Measurements from ENCODE around the gene TRIM17.

TRIM17 gene

DNA sequence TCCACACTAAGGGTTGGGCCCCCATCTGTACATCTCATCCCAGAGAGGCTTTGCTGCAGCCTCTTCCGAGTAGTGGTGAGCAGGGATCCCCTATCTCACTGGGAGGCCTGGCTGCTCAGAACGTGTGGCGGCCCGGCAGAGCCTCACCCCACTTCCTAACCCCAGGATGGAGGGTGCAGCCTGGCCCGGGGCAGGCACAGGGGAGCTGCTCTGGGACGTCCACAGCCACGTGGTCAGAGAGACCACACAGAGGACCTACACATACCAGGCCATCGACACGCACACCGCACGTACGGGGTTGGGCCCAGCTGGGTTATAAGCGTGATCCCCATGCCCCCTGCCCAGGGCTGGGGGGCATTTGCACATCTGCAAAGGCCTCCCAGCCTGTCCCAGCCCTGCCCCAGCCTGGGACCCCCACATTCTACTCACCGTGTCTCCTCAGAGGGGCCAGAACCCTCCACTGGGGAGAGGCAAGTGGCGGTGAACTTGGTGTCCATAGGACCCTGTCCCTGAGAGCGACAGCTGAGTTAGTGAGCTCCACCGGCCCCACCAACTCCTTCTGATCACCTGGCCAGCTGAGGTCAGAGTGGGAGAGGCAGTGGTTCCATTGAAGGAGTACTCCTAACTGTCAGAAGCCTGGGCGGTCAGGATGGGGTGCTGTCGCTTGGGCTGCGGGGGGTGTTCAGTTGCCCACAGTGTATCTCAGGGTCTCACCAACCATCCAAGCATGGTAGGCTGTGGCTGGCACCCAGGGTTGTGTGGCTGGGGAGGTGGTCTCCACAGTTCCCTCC, 51.2 kb downstream of the TRIM17 start:
- no peak overlapping the region for H3K4me3 ChIP-seq (ENCODE audit: low read depth, low read length)
- ChIA-PET POLR2A (no interaction called here), CTCF (no interaction called here)
- TF ChIP-seq, protein P1, sequence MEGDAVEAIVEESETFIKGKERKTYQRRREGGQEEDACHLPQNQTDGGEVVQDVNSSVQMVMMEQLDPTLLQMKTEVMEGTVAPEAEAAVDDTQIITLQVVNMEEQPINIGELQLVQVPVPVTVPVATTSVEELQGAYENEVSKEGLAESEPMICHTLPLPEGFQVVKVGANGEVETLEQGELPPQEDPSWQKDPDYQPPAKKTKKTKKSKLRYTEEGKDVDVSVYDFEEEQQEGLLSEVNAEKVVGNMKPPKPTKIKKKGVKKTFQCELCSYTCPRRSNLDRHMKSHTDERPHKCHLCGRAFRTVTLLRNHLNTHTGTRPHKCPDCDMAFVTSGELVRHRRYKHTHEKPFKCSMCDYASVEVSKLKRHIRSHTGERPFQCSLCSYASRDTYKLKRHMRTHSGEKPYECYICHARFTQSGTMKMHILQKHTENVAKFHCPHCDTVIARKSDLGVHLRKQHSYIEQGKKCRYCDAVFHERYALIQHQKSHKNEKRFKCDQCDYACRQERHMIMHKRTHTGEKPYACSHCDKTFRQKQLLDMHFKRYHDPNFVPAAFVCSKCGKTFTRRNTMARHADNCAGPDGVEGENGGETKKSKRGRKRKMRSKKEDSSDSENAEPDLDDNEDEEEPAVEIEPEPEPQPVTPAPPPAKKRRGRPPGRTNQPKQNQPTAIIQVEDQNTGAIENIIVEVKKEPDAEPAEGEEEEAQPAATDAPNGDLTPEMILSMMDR (IDR thresholded peaks at IDR 0.05; ENCODE audit: insufficient read depth, low read length, missing control alignments): no peak
- no peak for DNase-seq (ENCODE audit: low read depth, low spot score)

DNA sequence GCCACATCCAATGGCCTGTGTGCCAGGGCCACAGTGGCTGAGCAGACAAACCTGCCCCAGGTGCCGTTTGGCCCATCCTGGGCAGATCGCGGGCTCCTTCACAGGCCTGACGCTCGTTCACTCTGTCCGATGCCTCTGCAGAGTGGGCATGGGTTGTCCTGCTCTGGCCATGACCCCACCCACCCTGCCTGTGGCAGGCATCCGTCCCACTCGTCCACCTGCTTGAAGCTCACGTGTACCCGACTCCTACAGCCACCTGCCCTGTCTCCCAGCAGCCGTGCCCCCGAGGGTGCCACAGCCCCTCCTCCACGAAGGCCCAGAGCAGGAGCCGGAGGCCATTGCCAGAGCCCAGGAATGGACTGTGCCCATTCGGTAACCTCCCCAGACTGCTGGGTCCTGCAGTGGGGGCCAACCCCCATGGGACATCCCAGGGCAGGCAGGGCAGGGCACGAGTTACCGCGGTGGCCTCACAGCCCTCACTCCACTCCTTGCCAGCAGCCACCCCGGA, 51.9 kb downstream of the TRIM17 start:
- POLR2A ChIA-PET: no interaction called here
- no peak overlapping the region for H3K4me3 ChIP-seq (ENCODE audit: low read depth, low read length)
- CTCF ChIA-PET: no interaction called here
- DNase-seq (ENCODE audit: low read depth, low spot score): no peak
- TF ChIP-seq, protein P1 (IDR thresholded peaks at IDR 0.05; ENCODE audit: insufficient read depth, low read length, missing control alignments): no peak

DNA sequence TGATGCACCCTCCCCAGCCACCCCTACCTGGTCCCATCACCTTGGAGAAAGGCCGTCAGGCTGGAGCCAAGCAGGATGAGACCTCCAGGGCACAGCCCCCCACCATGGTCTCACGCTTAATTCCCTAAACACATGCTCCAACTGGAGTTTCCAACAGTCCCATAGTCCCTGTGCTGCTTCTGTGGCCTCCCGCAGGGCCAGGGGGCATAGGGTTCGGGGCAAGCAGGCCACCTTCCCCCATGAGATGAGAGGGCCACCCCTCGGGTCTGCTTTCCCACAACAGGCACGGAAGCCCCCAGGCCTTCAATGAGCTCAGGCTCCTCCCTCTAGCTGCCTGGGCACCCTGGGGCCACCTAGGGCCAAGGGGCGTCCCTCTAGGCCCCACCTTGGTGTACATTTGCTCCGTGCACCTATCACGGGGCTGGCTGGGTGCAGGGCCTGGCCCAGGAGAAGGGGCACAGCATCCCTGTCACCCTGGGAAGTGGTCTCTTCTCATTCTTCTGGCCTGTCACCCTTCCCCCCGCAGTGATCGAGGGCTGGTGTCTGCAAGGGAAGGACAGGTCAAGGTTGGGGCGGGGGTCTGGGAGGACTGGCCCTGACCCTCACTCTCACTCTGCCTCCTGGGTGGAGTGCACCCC, 52.5 kb downstream of the TRIM17 start:
- H3K4me3 ChIP-seq (ENCODE audit: low read depth, low read length): no peak overlapping the region
- TF ChIP-seq, protein P1 (IDR thresholded peaks at IDR 0.05; ENCODE audit: insufficient read depth, low read length, missing control alignments): no peak
- DNase-seq (ENCODE audit: low read depth, low spot score): no peak
- ChIA-PET POLR2A (no interaction called here), CTCF (no interaction called here)

DNA sequence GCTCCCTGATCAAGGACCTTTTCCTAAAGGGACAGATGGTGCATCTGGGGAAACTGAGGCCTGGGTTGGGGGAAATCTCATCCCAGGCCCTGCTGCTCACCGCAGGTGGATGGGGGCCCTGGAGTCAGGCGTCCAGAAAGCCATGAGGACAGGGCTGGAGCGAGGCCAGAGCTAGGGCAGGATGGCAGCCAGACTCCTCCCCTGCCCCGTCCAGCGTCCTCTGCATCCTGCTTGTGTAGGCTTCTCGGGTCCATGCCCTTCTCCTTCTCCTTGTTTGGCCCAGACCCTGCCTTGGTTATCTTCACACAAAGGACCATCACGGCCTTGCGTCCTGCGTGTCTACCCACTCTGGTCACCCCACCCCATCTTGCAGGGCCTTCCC, 53.0 kb downstream of the TRIM17 start:
- ChIA-PET POLR2A (no interaction called here), CTCF (no interaction called here)
- DNase-seq (ENCODE audit: low read depth, low spot score): no peak
- TF ChIP-seq, protein P1 (IDR thresholded peaks at IDR 0.05; ENCODE audit: insufficient read depth, low read length, missing control alignments): no peak
- no peak overlapping the region for H3K4me3 ChIP-seq (ENCODE audit: low read depth, low read length)

DNA sequence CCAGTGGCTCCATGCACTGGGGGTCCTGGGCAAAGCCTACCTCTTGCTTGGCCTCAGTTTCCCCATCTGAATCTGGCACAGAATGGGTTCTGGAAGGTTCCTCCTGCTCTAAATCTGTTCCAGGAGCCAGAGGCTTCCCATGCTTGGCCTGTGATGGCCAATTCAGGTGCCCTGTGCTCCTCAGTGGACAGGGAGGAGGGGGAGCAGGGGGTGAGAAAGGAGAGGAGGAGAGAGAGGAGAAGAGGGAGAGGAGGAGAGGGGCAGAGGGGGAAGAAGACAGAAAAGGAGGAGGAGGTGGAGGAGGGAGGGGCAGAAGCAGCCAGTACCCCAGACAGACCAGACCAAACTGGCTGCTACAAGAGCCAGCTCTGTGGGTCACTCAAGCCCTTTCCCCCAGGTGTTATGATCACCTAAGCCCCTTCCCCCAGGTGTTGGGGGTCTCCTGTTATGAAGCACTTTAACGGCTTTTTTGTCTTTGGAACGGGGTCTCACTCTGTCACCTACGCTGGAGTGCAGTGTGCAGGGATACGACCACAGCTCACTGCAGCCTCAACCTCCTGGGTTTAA, 53.7 kb downstream of the TRIM17 start:
- no peak overlapping the region for H3K4me3 ChIP-seq (ENCODE audit: low read depth, low read length)
- CTCF ChIA-PET: no interaction called here
- DNase-seq (ENCODE audit: low read depth, low spot score): no peak
- TF ChIP-seq, protein P1 (IDR thresholded peaks at IDR 0.05; ENCODE audit: insufficient read depth, low read length, missing control alignments): no peak
- POLR2A ChIA-PET: no interaction called here

DNA sequence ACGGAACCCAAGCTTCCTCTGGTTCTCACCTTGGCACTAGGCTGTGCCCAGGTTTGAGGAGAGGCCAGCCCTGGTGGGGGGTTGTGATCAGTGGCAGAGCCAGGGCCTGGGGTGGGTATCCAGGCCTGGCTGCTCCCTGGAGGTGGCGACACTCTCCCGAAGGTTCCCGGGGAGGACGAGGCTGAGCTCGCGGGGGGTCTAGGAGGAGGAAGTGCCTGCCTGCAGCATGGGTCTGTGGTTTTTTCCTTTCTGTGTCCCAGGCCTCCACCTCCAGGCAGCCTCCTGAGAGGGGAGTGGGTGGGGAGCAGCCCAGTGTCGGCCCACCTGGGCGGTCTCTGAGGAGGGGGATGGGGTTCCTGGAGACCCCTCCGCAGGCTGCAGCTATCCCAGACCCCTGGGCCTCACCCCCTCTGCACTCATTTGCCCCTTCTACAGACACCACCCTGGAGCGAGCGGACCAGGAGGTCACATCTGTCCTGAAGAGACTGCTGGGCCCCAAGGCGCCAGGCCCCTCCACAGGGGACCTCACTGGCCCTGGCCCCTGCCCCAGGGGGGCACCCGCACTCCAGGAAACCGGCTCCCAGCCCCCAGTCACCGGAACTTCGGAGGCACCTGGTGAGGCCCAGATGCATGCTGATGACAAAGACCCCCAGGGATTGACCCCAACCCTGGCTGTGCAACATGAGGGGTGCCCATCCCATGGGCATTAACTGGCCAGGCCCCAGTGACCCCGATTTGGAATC, 54.3 kb downstream of the TRIM17 start:
- CTCF ChIA-PET: no interaction called here
- POLR2A ChIA-PET: no interaction called here
- no peak overlapping the region for H3K4me3 ChIP-seq (ENCODE audit: low read depth, low read length)
- TF ChIP-seq, protein P1 (IDR thresholded peaks at IDR 0.05; ENCODE audit: insufficient read depth, low read length, missing control alignments): no peak
- no peak for DNase-seq (ENCODE audit: low read depth, low spot score)

Data from AG04449 (cell line).